Gastrocnemius medialis (tissue), 4 donors: ENCODE measurements around the gene ELAVL4. TPM values are rescaled to one million over a fixed set of nuclear protein-coding genes. Genes with fewer than 3 reads are reported as not detected.

Experiments used
- ATAC-seq, 2 donors: fragments of 150-250 bp; one replicate each; pipeline ENCODE4 v1.9.1; 2016
- DNase-seq, 2 donors: peaks; one replicate each; pipeline ENCODE4 v3.0.0-alpha.2; 2019
- H3K27ac ChIP-seq, 4 donors: fragments of 200-600 bp; sonication (generic); 1 replicate in 1 of 4; 2 replicates in 3 of 4; pipeline ENCODE4 v1.5.1; 2016 to 2018; ENCODE audit warnings: mild to moderate bottlenecking in 2 of 4, moderate library complexity in 1 of 4
- H3K27me3 ChIP-seq, 3 donors: fragments of 200-600 bp; sonication (generic) in 2 of 3; 1 replicate in 1 of 3; 2 replicates in 2 of 3; pipeline versions ENCODE4 v1.5.1 to v1.6.0; 2016 to 2019; ENCODE audit warnings: mild to moderate bottlenecking in 1 of 3, moderate library complexity in 1 of 3
- H3K36me3 ChIP-seq, 2 donors: fragments of 200-600 bp; sonication (generic) in 1 of 2; one replicate each; pipeline ENCODE4 v1.5.1; 2017 to 2018
- H3K4me1 ChIP-seq, 2 donors: fragments of 200-600 bp; sonication (generic) in 1 of 2; one replicate each; pipeline ENCODE4 v1.5.1; 2016 to 2017; ENCODE audit warnings: mild to moderate bottlenecking in 2 of 2
- H3K4me3 ChIP-seq, 4 donors: fragments of 200-600 bp; sonication (generic) in 3 of 4; 1 replicate in 1 of 4; 2 replicates in 3 of 4; pipeline ENCODE4 v1.5.1; 2016 to 2019; ENCODE audit warnings: mild to moderate bottlenecking in 2 of 4
- H3K9me3 ChIP-seq, 3 donors: fragments of 200-600 bp; sonication (generic) in 2 of 3; 1 replicate in 1 of 3; 2 replicates in 2 of 3; pipeline ENCODE4 v1.5.1; 2016 to 2019
- CTCF ChIP-seq, 5 experiments: fragments of 450-650 bp in 3 of 5; fragments of 200-600 bp in 2 of 5; sonication (generic) in 2 of 5; IDR thresholded peaks in 4 of 5; conservative IDR thresholded peaks in 1 of 5; 1 replicate in 4 of 5; 2 replicates in 1 of 5; pipeline ENCODE4 v1.5.1; 2016 to 2019; ENCODE audit warnings: antibody characterized with exemption in 5 of 5, mild to moderate bottlenecking in 3 of 5, moderate library complexity in 3 of 5
- POLR2A ChIP-seq, 2 donors: fragments of 450-650 bp; IDR thresholded peaks; one replicate each; pipeline ENCODE4 v1.6.1; 2017; ENCODE audit warnings: antibody characterized with exemption in 2 of 2, mild to moderate bottlenecking in 2 of 2, moderate library complexity in 2 of 2
- in situ Hi-C, 4 donors: fragments of 200-750 bp; cut with MboI; loops; one replicate each; pipeline versions ENCODE4 v1.15.0 to v1.8.0; 2017; ENCODE audit warnings: low sequenced_read_pairs in 4 of 4
- intact Hi-C: fragments of 100-400 bp; cut with DNase I; formaldehyde crosslinking; loops from one replicate; pipeline ENCODE4 v1.15.1; 2023; ENCODE audit warnings: low total_unique reads
- total RNA-seq, 4 donors: library from RNA; depleted of rRNA; stranded (reverse); fragments of >200 nt; gene quantifications; one replicate each; pipeline versions ENCODE4 v1.1.0 to v1.2.3, GENCODE V29; 2016

ELAVL4 gene
- total RNA-seq, 4 donors from 2014 or later: not detected

GRCh38 chr1:50126927-50127715 lies 18.4 kb downstream of the ELAVL4 start:
- in situ Hi-C loops: loop anchor here in 1 of 4 donors (10.0 kb wide), 1 partner anchor 58 kb away; no protein-coding TSS in a partner anchor
- no peak overlapping the region for H3K27ac ChIP-seq

GRCh38 chr1:50129201-50129600 lies 20.5 kb downstream of the ELAVL4 start:
- in situ Hi-C loops: loop anchor here in 1 of 4 donors (10.0 kb wide), 1 partner anchor 56 kb away; no protein-coding TSS in a partner anchor
- H3K4me1 ChIP-seq: no peaks in the 10 kb centered on the region
- peaks cover 0 to 2% (median 0%) of the 10 kb centered on the region in 3 donors for H3K27me3 ChIP-seq
- no peaks in the 10 kb centered on the region for H3K36me3 ChIP-seq
- no peak overlapping the region for H3K4me3 ChIP-seq
- no peaks in the 10 kb centered on the region for H3K9me3 ChIP-seq
- intact Hi-C loops: no loop called here
- ATAC-seq (no peak), DNase-seq (no peak)
- no peak for TF ChIP-seq POLR2A (IDR thresholded peaks at IDR 0.05)
- no peak for TF ChIP-seq CTCF (IDR thresholded peaks at IDR 0.05 in 4 of 5, conservative IDR thresholded peaks at IDR 0.05 in 1 of 5)
- no peak overlapping the region for H3K27ac ChIP-seq

More at GRCh38 chr1:50126927-50127715, 18.4 kb downstream of the ELAVL4 start:
- DNase-seq (no peak), ATAC-seq (no peak)
- no peak for TF ChIP-seq POLR2A (IDR thresholded peaks at IDR 0.05)
- TF ChIP-seq CTCF (IDR thresholded peaks at IDR 0.05 in 4 of 5, conservative IDR thresholded peaks at IDR 0.05 in 1 of 5): no peak
- Histone ChIP-seq H3K9me3 (no peaks in the 10 kb centered on the region), H3K4me1 (no peaks in the 10 kb centered on the region), H3K4me3 (no peak overlapping the region), H3K27me3 (peaks cover 0 to 2% (median 0%) of the 10 kb centered on the region in 3 donors), H3K36me3 (no peaks in the 10 kb centered on the region)
- intact Hi-C loops: no loop called here

- Histone ChIP-seq H3K36me3 (no peaks in the 10 kb centered on the region), H3K27ac (no peak overlapping the region), H3K4me3 (no peak overlapping the region), H3K9me3 (no peaks in the 10 kb centered on the region), H3K4me1 (no peaks in the 10 kb centered on the region), H3K27me3 (peaks cover 0 to 2% (median 0%) of the 10 kb centered on the region in 3 donors)
- TF ChIP-seq POLR2A (IDR thresholded peaks at IDR 0.05): no peak
- TF ChIP-seq CTCF (IDR thresholded peaks at IDR 0.05 in 4 of 5, conservative IDR thresholded peaks at IDR 0.05 in 1 of 5): no peak
- DNase-seq (no peak), ATAC-seq (no peak)
- in situ Hi-C loops: no loop called here
- intact Hi-C loops: no loop called here
Measured at GRCh38 chr1:50132347-50132894, 23.7 kb downstream of the ELAVL4 start.

GRCh38 chr1:50135716-50136115 lies 27.0 kb downstream of the ELAVL4 start:
- in situ Hi-C loops: no loop called here
- ATAC-seq: no peak
- Histone ChIP-seq H3K9me3 (no peaks in the 10 kb centered on the region), H3K36me3 (no peaks in the 10 kb centered on the region), H3K27me3 (peaks cover 0 to 2% (median 0%) of the 10 kb centered on the region in 3 donors), H3K27ac (no peak overlapping the region), H3K4me1 (no peaks in the 10 kb centered on the region), H3K4me3 (no peak overlapping the region)
- no peak for TF ChIP-seq POLR2A (IDR thresholded peaks at IDR 0.05)
- TF ChIP-seq CTCF (IDR thresholded peaks at IDR 0.05 in 4 of 5, conservative IDR thresholded peaks at IDR 0.05 in 1 of 5): no peak
- intact Hi-C loops: no loop called here
- DNase-seq: no peak
